ENCODE measurements around the gene SYNCRIP. TPM values are rescaled to one million over a fixed set of nuclear protein-coding genes. Genes with fewer than 3 reads are reported as not detected.
A peak's percentile ranks its signal among the peaks of the same experiment; 100 is the strongest.
"Not testable (repeated sequence)": the region's sequence is repeated elsewhere in the genome, so short reads cannot be mapped to it uniquely, and the experiment has no call there.

Gene SYNCRIP
- total RNA-seq, 1 donor from 2014 or later: 62.6 TPM

- no peaks in the 10 kb centered on the region for H3K27me3 ChIP-seq (ENCODE audit: control insufficient read depth in 3 of 3, insufficient read depth in 3 of 3, low read length in 3 of 3)
- no peak overlapping the region for H3K27ac ChIP-seq (ENCODE audit: low read depth, low read length)
- H3K9ac ChIP-seq (ENCODE audit: low read depth in 1 of 3, low read length in 3 of 3): no peak overlapping the region
- no peaks in the 10 kb centered on the region for H3K9me3 ChIP-seq (ENCODE audit: control insufficient read depth in 3 of 3, low read length in 3 of 3)
- H3K4me3 ChIP-seq (ENCODE audit: low read length in 3 of 3): no peak overlapping the region
- H3K36me3 ChIP-seq (ENCODE audit: control insufficient read depth in 3 of 3, insufficient read depth in 3 of 3, low read length in 3 of 3): peaks cover 6 to 47% (median 36%) of the 10 kb centered on the region in 3 donors
- H3K4me1 ChIP-seq (ENCODE audit: control insufficient read depth in 3 of 3, insufficient read depth in 3 of 3, low read length in 3 of 3): peaks cover 0 to 2% (median 0%) of the 10 kb centered on the region in 3 donors
Measured at GRCh38 chr6:85610182-85610895, 32.3 kb downstream of the SYNCRIP start.

- no peak overlapping the region for H3K27ac ChIP-seq (ENCODE audit: low read depth, low read length)
Measured at GRCh38 chr6:85602100-85602499, 40.6 kb downstream of the SYNCRIP start.

GRCh38 chr6:85600713-85601313, 41.9 kb downstream of the SYNCRIP start:
- no peaks in the 10 kb centered on the region for H3K9me3 ChIP-seq (ENCODE audit: control insufficient read depth in 3 of 3, low read length in 3 of 3)
- H3K27me3 ChIP-seq (ENCODE audit: control insufficient read depth in 3 of 3, insufficient read depth in 3 of 3, low read length in 3 of 3): no peaks in the 10 kb centered on the region

More at GRCh38 chr6:85602100-85602499, 40.6 kb downstream of the SYNCRIP start:
- no peaks in the 10 kb centered on the region for H3K9me3 ChIP-seq (ENCODE audit: control insufficient read depth in 3 of 3, low read length in 3 of 3)
- no peaks in the 10 kb centered on the region for H3K27me3 ChIP-seq (ENCODE audit: control insufficient read depth in 3 of 3, insufficient read depth in 3 of 3, low read length in 3 of 3)
- H3K36me3 ChIP-seq (ENCODE audit: control insufficient read depth in 3 of 3, insufficient read depth in 3 of 3, low read length in 3 of 3): no peaks in the 10 kb centered on the region
- no peak overlapping the region for H3K9ac ChIP-seq (ENCODE audit: low read depth in 1 of 3, low read length in 3 of 3)
- no peak overlapping the region for H3K4me3 ChIP-seq (ENCODE audit: low read length in 3 of 3)
- H3K4me1 ChIP-seq (ENCODE audit: control insufficient read depth in 3 of 3, insufficient read depth in 3 of 3, low read length in 3 of 3): peaks cover 0 to 2% (median 0%) of the 10 kb centered on the region in 3 donors

GRCh38 chr6:85594197-85594930, 48.3 kb downstream of the SYNCRIP start:
- Histone ChIP-seq H3K36me3 (ENCODE audit: control insufficient read depth in 3 of 3, insufficient read depth in 3 of 3, low read length in 3 of 3) (peaks cover 0 to 3% (median 0%) of the 10 kb centered on the region in 3 donors), H3K4me3 (ENCODE audit: low read length in 3 of 3) (peak overlapping the region; percentile 94 to 99 (median 96)), H3K4me1 (ENCODE audit: control insufficient read depth in 3 of 3, insufficient read depth in 3 of 3, low read length in 3 of 3) (peaks cover 3 to 18% (median 11%) of the 10 kb centered on the region in 3 donors), H3K9ac (ENCODE audit: low read depth in 1 of 3, low read length in 3 of 3) (peak overlapping the region; percentile 92 to 93 (median 93)), H3K9me3 (ENCODE audit: control insufficient read depth in 3 of 3, low read length in 3 of 3) (no peaks in the 10 kb centered on the region), H3K27ac (ENCODE audit: low read depth, low read length) (peak overlapping the region; percentile 92), H3K27me3 (ENCODE audit: control insufficient read depth in 3 of 3, insufficient read depth in 3 of 3, low read length in 3 of 3) (no peaks in the 10 kb centered on the region)

More at GRCh38 chr6:85600713-85601313, 41.9 kb downstream of the SYNCRIP start:
- Histone ChIP-seq H3K27ac (ENCODE audit: low read depth, low read length) (no peak overlapping the region), H3K4me3 (ENCODE audit: low read length in 3 of 3) (no peak overlapping the region), H3K4me1 (ENCODE audit: control insufficient read depth in 3 of 3, insufficient read depth in 3 of 3, low read length in 3 of 3) (no peaks in the 10 kb centered on the region), H3K9ac (ENCODE audit: low read depth in 1 of 3, low read length in 3 of 3) (no peak overlapping the region), H3K36me3 (ENCODE audit: control insufficient read depth in 3 of 3, insufficient read depth in 3 of 3, low read length in 3 of 3) (no peaks in the 10 kb centered on the region)

- Histone ChIP-seq H3K4me3 (ENCODE audit: low read length in 3 of 3) (peak within 1 kb of the TSS; percentile 94 to 99 (median 96)), H3K27me3 (ENCODE audit: control insufficient read depth in 3 of 3, insufficient read depth in 3 of 3, low read length in 3 of 3) (no peaks in the 10 kb centered on the region), H3K9ac (ENCODE audit: low read depth in 1 of 3, low read length in 3 of 3) (peak within 1 kb of the TSS; percentile 92 to 93 (median 93)), H3K9me3 (ENCODE audit: control insufficient read depth in 3 of 3, low read length in 3 of 3) (no peaks in the 10 kb centered on the region), H3K36me3 (ENCODE audit: control insufficient read depth in 3 of 3, insufficient read depth in 3 of 3, low read length in 3 of 3) (peaks cover 0 to 6% (median 0%) of the 10 kb centered on the region in 3 donors), H3K27ac (ENCODE audit: low read depth, low read length) (peak within 1 kb of the TSS; percentile 92), H3K4me1 (ENCODE audit: control insufficient read depth in 3 of 3, insufficient read depth in 3 of 3, low read length in 3 of 3) (peaks cover 3 to 18% (median 11%) of the 10 kb centered on the region in 3 donors)
Measured at GRCh38 chr6:85593438-85594196, 49.1 kb downstream of the SYNCRIP start, which contains the start of gene SNX14. TSS of gene SNX14 (minus strand) at chr6:85593858. CDS start at chr6:85593718, 140 bp downstream.

GRCh38 chr6:85592033-85592432, 50.7 kb downstream of the SYNCRIP start:
- no peaks in the 10 kb centered on the region for H3K27me3 ChIP-seq (ENCODE audit: control insufficient read depth in 3 of 3, insufficient read depth in 3 of 3, low read length in 3 of 3)
- H3K9ac ChIP-seq (ENCODE audit: low read depth in 1 of 3, low read length in 3 of 3): no peak overlapping the region
- peaks cover 3 to 18% (median 11%) of the 10 kb centered on the region in 3 donors for H3K4me1 ChIP-seq (ENCODE audit: control insufficient read depth in 3 of 3, insufficient read depth in 3 of 3, low read length in 3 of 3)
- H3K4me3 ChIP-seq (ENCODE audit: low read length in 3 of 3): peak overlapping the region in 1 of 3 donors; percentile 6
- peaks cover 0 to 6% (median 0%) of the 10 kb centered on the region in 3 donors for H3K36me3 ChIP-seq (ENCODE audit: control insufficient read depth in 3 of 3, insufficient read depth in 3 of 3, low read length in 3 of 3)
- no peaks in the 10 kb centered on the region for H3K9me3 ChIP-seq (ENCODE audit: control insufficient read depth in 3 of 3, low read length in 3 of 3)
- H3K27ac ChIP-seq (ENCODE audit: low read depth, low read length): no peak overlapping the region

GRCh38 chr6:85591207-85591606, 51.5 kb downstream of the SYNCRIP start:
- Histone ChIP-seq H3K27ac (ENCODE audit: low read depth, low read length) (no peak overlapping the region), H3K9ac (ENCODE audit: low read depth in 1 of 3, low read length in 3 of 3) (no peak overlapping the region), H3K4me1 (ENCODE audit: control insufficient read depth in 3 of 3, insufficient read depth in 3 of 3, low read length in 3 of 3) (peaks cover 3 to 18% (median 11%) of the 10 kb centered on the region in 3 donors), H3K27me3 (ENCODE audit: control insufficient read depth in 3 of 3, insufficient read depth in 3 of 3, low read length in 3 of 3) (no peaks in the 10 kb centered on the region), H3K4me3 (ENCODE audit: low read length in 3 of 3) (no peak overlapping the region), H3K36me3 (ENCODE audit: control insufficient read depth in 3 of 3, insufficient read depth in 3 of 3, low read length in 3 of 3) (peaks cover 0 to 6% (median 0%) of the 10 kb centered on the region in 3 donors), H3K9me3 (ENCODE audit: control insufficient read depth in 3 of 3, low read length in 3 of 3) (no peaks in the 10 kb centered on the region)

- peaks cover under 1 to 6% (median 6%) of the 10 kb centered on the region in 3 donors for H3K4me1 ChIP-seq (ENCODE audit: control insufficient read depth in 3 of 3, insufficient read depth in 3 of 3, low read length in 3 of 3)
- no peak overlapping the region for H3K27ac ChIP-seq (ENCODE audit: low read depth, low read length)
- peaks cover 0 to 6% (median 0%) of the 10 kb centered on the region in 3 donors for H3K36me3 ChIP-seq (ENCODE audit: control insufficient read depth in 3 of 3, insufficient read depth in 3 of 3, low read length in 3 of 3)
- H3K9ac ChIP-seq (ENCODE audit: low read depth in 1 of 3, low read length in 3 of 3): no peak overlapping the region
- H3K27me3 ChIP-seq (ENCODE audit: control insufficient read depth in 3 of 3, insufficient read depth in 3 of 3, low read length in 3 of 3): no peaks in the 10 kb centered on the region
- H3K4me3 ChIP-seq (ENCODE audit: low read length in 3 of 3): no peak overlapping the region
- no peaks in the 10 kb centered on the region for H3K9me3 ChIP-seq (ENCODE audit: control insufficient read depth in 3 of 3, low read length in 3 of 3)
Measured at GRCh38 chr6:85585741-85586140, 56.9 kb downstream of the SYNCRIP start.

- not testable (repeated sequence) for H3K4me3 ChIP-seq (ENCODE audit: low read length in 3 of 3); H3K27ac ChIP-seq (ENCODE audit: low read depth, low read length); H3K9me3 ChIP-seq (ENCODE audit: control insufficient read depth in 3 of 3, low read length in 3 of 3); H3K36me3 ChIP-seq (ENCODE audit: control insufficient read depth in 3 of 3, insufficient read depth in 3 of 3, low read length in 3 of 3); H3K9ac ChIP-seq (ENCODE audit: low read depth in 1 of 3, low read length in 3 of 3); H3K27me3 ChIP-seq (ENCODE audit: control insufficient read depth in 3 of 3, insufficient read depth in 3 of 3, low read length in 3 of 3)
- peaks cover 26 to 34% (median 26%) of the 10 kb centered on the region in 3 donors for H3K4me1 ChIP-seq (ENCODE audit: control insufficient read depth in 3 of 3, insufficient read depth in 3 of 3, low read length in 3 of 3)
Measured at GRCh38 chr6:85582832-85583231, 59.9 kb downstream of the SYNCRIP start.
